ENCODE measurements around the gene PLCB2.

PLCB2 gene

GRCh38 chr15:40309344-40309862, 1.7 kb upstream of the PLCB2 start:
- H3K4me3 ChIP-seq (ENCODE audit: low read depth, low read length) = no peak overlapping the region
- H3K27me3 ChIP-seq (ENCODE audit: control insufficient read depth, insufficient read depth, low read length) = no peaks in the 10 kb centered on the region
- H3K9ac ChIP-seq = no peak overlapping the region
- no peaks in the 10 kb centered on the region for H3K79me2 ChIP-seq
- TF ChIP-seq CTCF (IDR thresholded peaks at IDR 0.05) = no peak
- H3K4me2 ChIP-seq (ENCODE audit: low read length) = no peak overlapping the region
- H3K36me3 ChIP-seq (ENCODE audit: control insufficient read depth, insufficient read depth, low read length) = no peaks in the 10 kb centered on the region
- no peaks in the 10 kb centered on the region for H3K9me3 ChIP-seq (ENCODE audit: control insufficient read depth, low read length)
- H3K4me1 ChIP-seq = no peaks in the 10 kb centered on the region
- H2AFZ ChIP-seq = no peak overlapping the region
- no peak overlapping the region for H3K27ac ChIP-seq

DNA sequence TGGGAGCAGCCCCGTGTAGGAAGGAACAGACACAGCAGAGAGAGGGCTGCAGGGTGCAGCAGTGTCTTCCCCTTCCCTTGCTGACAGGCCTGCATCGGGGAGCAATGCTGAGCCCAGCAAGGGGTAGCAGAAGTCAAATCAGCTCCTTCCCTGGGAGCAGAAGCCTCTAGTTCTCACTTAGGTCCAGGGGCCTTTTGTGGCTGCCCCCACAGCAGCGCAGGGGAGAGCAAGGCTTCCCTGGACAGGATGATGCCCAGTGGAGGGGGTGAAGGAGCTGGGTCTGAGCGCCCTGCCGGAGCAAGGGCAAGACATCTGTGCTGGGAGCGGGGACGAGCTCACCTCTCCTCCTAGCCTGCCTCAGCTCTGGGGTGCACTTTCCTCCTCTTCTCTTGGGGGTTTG, 827 bp downstream of the PLCB2 start:
- Histone ChIP-seq H3K4me2 (ENCODE audit: low read length) (no peak overlapping the region), H3K27me3 (ENCODE audit: control insufficient read depth, insufficient read depth, low read length) (no peaks in the 10 kb centered on the region), H3K4me3 (ENCODE audit: low read depth, low read length) (peak overlapping the region; percentile 11), H3K9ac (no peak overlapping the region), H3K79me2 (no peaks in the 10 kb centered on the region), H3K27ac (no peak overlapping the region), H3K9me3 (ENCODE audit: control insufficient read depth, low read length) (no peaks in the 10 kb centered on the region), H3K36me3 (ENCODE audit: control insufficient read depth, insufficient read depth, low read length) (no peaks in the 10 kb centered on the region), H3K4me1 (no peaks in the 10 kb centered on the region), H2AFZ (no peak overlapping the region)
- TF ChIP-seq CTCF (IDR thresholded peaks at IDR 0.05) = no peak

GRCh38 chr15:40306371-40306770, 1.4 kb downstream of the PLCB2 start:
- no peak overlapping the region for H3K4me2 ChIP-seq (ENCODE audit: low read length)
- H3K9me3 ChIP-seq (ENCODE audit: control insufficient read depth, low read length) = no peaks in the 10 kb centered on the region
- no peak overlapping the region for H3K27ac ChIP-seq
- H3K79me2 ChIP-seq = no peaks in the 10 kb centered on the region
- H3K4me3 ChIP-seq (ENCODE audit: low read depth, low read length) = no peak overlapping the region
- no peaks in the 10 kb centered on the region for H3K4me1 ChIP-seq
- no peak for TF ChIP-seq CTCF (IDR thresholded peaks at IDR 0.05)
- H3K27me3 ChIP-seq (ENCODE audit: control insufficient read depth, insufficient read depth, low read length) = no peaks in the 10 kb centered on the region
- no peaks in the 10 kb centered on the region for H3K36me3 ChIP-seq (ENCODE audit: control insufficient read depth, insufficient read depth, low read length)
- H2AFZ ChIP-seq = no peak overlapping the region
- H3K9ac ChIP-seq = no peak overlapping the region

DNA sequence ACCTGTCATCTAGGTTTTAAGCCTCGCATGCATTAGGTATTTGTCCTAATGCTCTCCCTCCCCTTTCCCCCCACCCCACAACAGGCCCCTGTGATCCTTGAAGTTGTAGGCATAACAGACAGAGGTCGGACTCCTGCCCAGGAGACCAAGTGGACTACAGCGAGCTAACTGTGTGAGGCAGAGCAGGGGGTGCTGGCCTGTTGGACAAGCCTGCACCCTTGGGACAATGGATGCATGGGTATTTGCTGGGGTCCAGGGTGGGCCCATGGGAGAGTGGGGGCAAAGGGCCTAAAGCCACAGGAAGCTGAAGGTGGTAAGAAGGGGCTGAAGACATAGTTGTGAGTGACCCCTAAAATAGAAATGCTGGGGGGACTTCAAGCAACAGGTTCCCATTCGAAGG, 2.5 kb downstream of the PLCB2 start:
- no peaks in the 10 kb centered on the region for H3K36me3 ChIP-seq (ENCODE audit: control insufficient read depth, insufficient read depth, low read length)
- no peaks in the 10 kb centered on the region for H3K4me1 ChIP-seq
- no peaks in the 10 kb centered on the region for H3K27me3 ChIP-seq (ENCODE audit: control insufficient read depth, insufficient read depth, low read length)
- no peak overlapping the region for H3K9ac ChIP-seq
- TF ChIP-seq CTCF (IDR thresholded peaks at IDR 0.05) = no peak
- no peak overlapping the region for H2AFZ ChIP-seq
- H3K27ac ChIP-seq = no peak overlapping the region
- no peaks in the 10 kb centered on the region for H3K79me2 ChIP-seq
- H3K4me3 ChIP-seq (ENCODE audit: low read depth, low read length) = no peak overlapping the region
- no peaks in the 10 kb centered on the region for H3K9me3 ChIP-seq (ENCODE audit: control insufficient read depth, low read length)
- H3K4me2 ChIP-seq (ENCODE audit: low read length) = no peak overlapping the region

- no peaks in the 10 kb centered on the region for H3K4me1 ChIP-seq
- no peak overlapping the region for H2AFZ ChIP-seq
- no peak overlapping the region for H3K4me3 ChIP-seq (ENCODE audit: low read depth, low read length)
- no peak overlapping the region for H3K4me2 ChIP-seq (ENCODE audit: low read length)
- no peaks in the 10 kb centered on the region for H3K36me3 ChIP-seq (ENCODE audit: control insufficient read depth, insufficient read depth, low read length)
- no peaks in the 10 kb centered on the region for H3K27me3 ChIP-seq (ENCODE audit: control insufficient read depth, insufficient read depth, low read length)
- no peaks in the 10 kb centered on the region for H3K79me2 ChIP-seq
- H3K27ac ChIP-seq = no peak overlapping the region
- no peak overlapping the region for H3K9ac ChIP-seq
- TF ChIP-seq CTCF (IDR thresholded peaks at IDR 0.05) = no peak
- no peaks in the 10 kb centered on the region for H3K9me3 ChIP-seq (ENCODE audit: control insufficient read depth, low read length)
Observed at GRCh38 chr15:40303576-40303975, 4.2 kb downstream of the PLCB2 start.

All from parathyroid adenoma (tissue), 2 donors.